Progenitor cell of endocrine pancreas (in vitro differentiated cells): ENCODE measurements around the gene TOR3A. TPM values are rescaled to one million over a fixed set of nuclear protein-coding genes. Genes with fewer than 3 reads are reported as not detected.

Experiments used
- DNase-seq: peaks from one replicate; pipeline ENCODE4 v3.0.0; 2021; ENCODE audit warnings: low spot score; ENCODE audit not compliant: unreplicated experiment
- H3K27ac Mint-ChIP-seq: 2 replicates; pipeline ENCODE4 v1.8.0; 2021; ENCODE audit warnings: mild to moderate bottlenecking, moderate library complexity, mixed read lengths
- H3K27me3 Mint-ChIP-seq: 2 replicates; pipeline ENCODE4 v1.8.0; 2021; ENCODE audit warnings: mixed read lengths
- H3K36me3 Mint-ChIP-seq: 2 replicates; pipeline ENCODE4 v1.8.0; 2022; ENCODE audit warnings: mixed read lengths; ENCODE audit not compliant: insufficient read depth
- H3K4me1 Mint-ChIP-seq: 2 replicates; pipeline ENCODE4 v1.8.0; 2021; ENCODE audit warnings: low read depth, mixed read lengths
- H3K4me3 Mint-ChIP-seq: 2 replicates; pipeline ENCODE4 v1.8.0; 2021; ENCODE audit warnings: low read depth, mild to moderate bottlenecking, moderate library complexity, mixed read lengths
- H3K9me3 Mint-ChIP-seq: 2 replicates; pipeline ENCODE4 v1.8.0; 2021; ENCODE audit warnings: low read depth, mixed read lengths
- CTCF ChIP-seq: fragments of 200-600 bp; sonication (generic); IDR thresholded peaks from one replicate; pipeline ENCODE4 v1.5.0; 2021; ENCODE audit warnings: antibody characterized with exemption, mild to moderate bottlenecking; ENCODE audit not compliant: unreplicated experiment
- total RNA-seq: library from RNA; stranded (reverse); gene quantifications from 2 replicates; pipeline ENCODE4 v1.2.1, GENCODE V29; 2021

The TOR3A gene
- total RNA-seq, 1 donor from 2014 or later: 27.4 TPM

GRCh38 chr1:179145521-179145920 lies 63.7 kb downstream of the TOR3A start:
- H3K27ac Mint-ChIP-seq: no peak overlapping the region
- peaks cover 16% of the 10 kb centered on the region for H3K36me3 Mint-ChIP-seq
- TF ChIP-seq CTCF: no peak
- DNase-seq: no peak
- H3K4me3 Mint-ChIP-seq: no peak overlapping the region
- H3K4me1 Mint-ChIP-seq: peaks cover 8% of the 10 kb centered on the region
- peaks cover 4% of the 10 kb centered on the region for H3K9me3 Mint-ChIP-seq
- H3K27me3 Mint-ChIP-seq: no peaks in the 10 kb centered on the region

Other genes starting within 250 kb of the TOR3A start
- gene ANGPTL1, start 211.0 kb upstream of the TOR3A start, total RNA-seq: 0.22 TPM in 1 of 2 replicates, not detected in the other
- 39.9 and 42.9 TPM in 2 replicates for gene FAM20B, start 56.2 kb upstream of the TOR3A start, total RNA-seq
- gene ABL2, start 147.6 kb downstream of the TOR3A start, total RNA-seq: 23.7 and 25.1 TPM in 2 replicates
- 61.1 and 61.5 TPM in 2 replicates for gene SOAT1, start 211.7 kb downstream of the TOR3A start, total RNA-seq